HEK293 (cell line): ENCODE results near the gene GRIN2A.

ENCODE experiments used
- BCL11B ChIP-seq: fragments of 450-650 bp; formaldehyde crosslinking; IDR thresholded peaks from 2 replicates; pipeline ENCODE4 v1.5.1; 2016; ENCODE audit warnings: low read depth, missing biosample characterization, missing genetic modification characterization
- MEIS1 ChIP-seq: sonication (generic); formaldehyde crosslinking; IDR thresholded peaks from 2 replicates; pipeline ENCODE4 v1.8.1; 2022; ENCODE audit warnings: missing genetic modification reagents, mild to moderate bottlenecking, borderline replicate concordance
- ZFP3 ChIP-seq: fragments of 450-650 bp; formaldehyde crosslinking; IDR thresholded peaks from 2 replicates; pipeline ENCODE4 v1.5.1; 2016; ENCODE audit warnings: low read depth, missing biosample characterization, missing genetic modification characterization
- ZNF221 ChIP-seq: fragments of 450-650 bp; formaldehyde crosslinking; IDR thresholded peaks from 2 replicates; pipeline ENCODE4 v1.5.1; 2017; ENCODE audit warnings: missing biosample characterization, missing genetic modification characterization, borderline replicate concordance
- ZNF274 ChIP-seq, 2 experiments: fragments of 200-500 bp in 1 of 2; fragments of 450-650 bp in 1 of 2; sonication (Bioruptor generic) in 1 of 2; formaldehyde crosslinking in 1 of 2; IDR thresholded peaks; 2 replicates each; pipeline versions ENCODE4 v1.5.1 to v1.6.1; 2014 to 2016; ENCODE audit warnings: borderline replicate concordance in 1 of 2, inconsistent platforms in 1 of 2, low read length in 1 of 2, missing biosample characterization in 1 of 2, missing genetic modification characterization in 1 of 2
- ZNF670 ChIP-seq: fragments of 450-650 bp; formaldehyde crosslinking; IDR thresholded peaks from 2 replicates; pipeline ENCODE4 v1.5.1; 2016; ENCODE audit warnings: missing biosample characterization, missing genetic modification characterization, low read depth
- TF ChIP-seq, protein P1 (sequence below): fragments of 450-650 bp; formaldehyde crosslinking; IDR thresholded peaks from 2 replicates; pipeline ENCODE4 v1.5.1; 2016; ENCODE audit warnings: missing biosample characterization, missing genetic modification characterization
- TF ChIP-seq, protein P2 (sequence below): IDR thresholded peaks from 2 replicates; pipeline ENCODE4 v1.6.1; 2011; ENCODE audit warnings: mild to moderate bottlenecking, low read depth, low read length, borderline replicate concordance

DNA sequence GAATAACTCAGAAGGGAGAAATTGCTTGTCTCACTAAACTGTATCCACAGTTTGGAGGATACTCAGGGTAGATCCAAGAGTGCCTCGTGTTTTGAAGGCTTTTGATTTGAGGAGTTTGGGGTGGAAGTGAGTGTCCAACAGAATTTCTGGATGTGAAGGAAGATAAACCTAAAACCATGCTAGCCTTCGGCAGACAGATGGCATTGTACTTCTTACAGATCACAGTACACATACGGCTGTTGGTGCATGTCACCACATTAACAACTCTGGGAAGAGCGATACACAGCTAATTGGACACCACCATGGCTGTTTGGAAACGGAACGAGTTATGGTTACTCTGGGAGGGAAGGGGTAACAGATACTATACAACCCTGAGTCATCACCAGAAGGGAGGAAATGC, 420.4 kb downstream of the GRIN2A start:
- TF ChIP-seq ZNF221 (tag by site-specific recombination) (no peak), ZFP3 (tag by site-specific recombination) (no peak), ZNF670 (tag by site-specific recombination) (no peak), BCL11B (tag by site-specific recombination) (no peak), ZNF274 (IDR thresholded peaks at IDR 0.05; ENCODE audit: low read length) (no peak), ZNF274 (tag by site-specific recombination; IDR thresholded peaks at IDR 0.05; ENCODE audit: borderline replicate concordance) (no peak), MEIS1 (CRISPR knock-in tag) (no peak)
- TF ChIP-seq, protein P1, sequence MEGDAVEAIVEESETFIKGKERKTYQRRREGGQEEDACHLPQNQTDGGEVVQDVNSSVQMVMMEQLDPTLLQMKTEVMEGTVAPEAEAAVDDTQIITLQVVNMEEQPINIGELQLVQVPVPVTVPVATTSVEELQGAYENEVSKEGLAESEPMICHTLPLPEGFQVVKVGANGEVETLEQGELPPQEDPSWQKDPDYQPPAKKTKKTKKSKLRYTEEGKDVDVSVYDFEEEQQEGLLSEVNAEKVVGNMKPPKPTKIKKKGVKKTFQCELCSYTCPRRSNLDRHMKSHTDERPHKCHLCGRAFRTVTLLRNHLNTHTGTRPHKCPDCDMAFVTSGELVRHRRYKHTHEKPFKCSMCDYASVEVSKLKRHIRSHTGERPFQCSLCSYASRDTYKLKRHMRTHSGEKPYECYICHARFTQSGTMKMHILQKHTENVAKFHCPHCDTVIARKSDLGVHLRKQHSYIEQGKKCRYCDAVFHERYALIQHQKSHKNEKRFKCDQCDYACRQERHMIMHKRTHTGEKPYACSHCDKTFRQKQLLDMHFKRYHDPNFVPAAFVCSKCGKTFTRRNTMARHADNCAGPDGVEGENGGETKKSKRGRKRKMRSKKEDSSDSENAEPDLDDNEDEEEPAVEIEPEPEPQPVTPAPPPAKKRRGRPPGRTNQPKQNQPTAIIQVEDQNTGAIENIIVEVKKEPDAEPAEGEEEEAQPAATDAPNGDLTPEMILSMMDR (tag by site-specific recombination) = no peak
- TF ChIP-seq, protein P2, sequence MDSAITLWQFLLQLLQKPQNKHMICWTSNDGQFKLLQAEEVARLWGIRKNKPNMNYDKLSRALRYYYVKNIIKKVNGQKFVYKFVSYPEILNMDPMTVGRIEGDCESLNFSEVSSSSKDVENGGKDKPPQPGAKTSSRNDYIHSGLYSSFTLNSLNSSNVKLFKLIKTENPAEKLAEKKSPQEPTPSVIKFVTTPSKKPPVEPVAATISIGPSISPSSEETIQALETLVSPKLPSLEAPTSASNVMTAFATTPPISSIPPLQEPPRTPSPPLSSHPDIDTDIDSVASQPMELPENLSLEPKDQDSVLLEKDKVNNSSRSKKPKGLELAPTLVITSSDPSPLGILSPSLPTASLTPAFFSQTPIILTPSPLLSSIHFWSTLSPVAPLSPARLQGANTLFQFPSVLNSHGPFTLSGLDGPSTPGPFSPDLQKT = no peak
